Measurements from ENCODE around the gene NRXN3. TPM values are rescaled to one million over a fixed set of nuclear protein-coding genes. Genes with fewer than 3 reads are reported as not detected.

The NRXN3 gene
- total RNA-seq, 1 donor from 2014 or later, result 1.6 TPM

GRCh38 chr14:79325071-79325470 lies 1154.9 kb downstream of the NRXN3 start:
- Histone ChIP-seq H3K4me3 (ENCODE audit: low read depth, low read length) (no peak overlapping the region), H3K36me3 (ENCODE audit: control insufficient read depth, insufficient read depth, low read length) (no peaks in the 10 kb centered on the region), H3K27me3 (ENCODE audit: control insufficient read depth, insufficient read depth, low read length) (no peaks in the 10 kb centered on the region)
- TF ChIP-seq CTCF (IDR thresholded peaks at IDR 0.05; ENCODE audit: insufficient read depth, low read length, poor library complexity, severe bottlenecking), result no peak
- DNase-seq (ENCODE audit: low read depth), result no peak

- H3K4me3 ChIP-seq (ENCODE audit: low read depth, low read length), result no peak overlapping the region
- DNase-seq (ENCODE audit: low read depth), result no peak
- TF ChIP-seq CTCF (IDR thresholded peaks at IDR 0.05; ENCODE audit: insufficient read depth, low read length, poor library complexity, severe bottlenecking), result no peak
- no peaks in the 10 kb centered on the region for H3K27me3 ChIP-seq (ENCODE audit: control insufficient read depth, insufficient read depth, low read length)
- no peaks in the 10 kb centered on the region for H3K36me3 ChIP-seq (ENCODE audit: control insufficient read depth, insufficient read depth, low read length)
These were observed 1155.4 kb downstream of the NRXN3 start for GRCh38 chr14:79325557-79325956.

- Histone ChIP-seq H3K27me3 (ENCODE audit: control insufficient read depth, insufficient read depth, low read length) (no peaks in the 10 kb centered on the region), H3K36me3 (ENCODE audit: control insufficient read depth, insufficient read depth, low read length) (no peaks in the 10 kb centered on the region), H3K4me3 (ENCODE audit: low read depth, low read length) (no peak overlapping the region)
- no peak for DNase-seq (ENCODE audit: low read depth)
- no peak for TF ChIP-seq CTCF (IDR thresholded peaks at IDR 0.05; ENCODE audit: insufficient read depth, low read length, poor library complexity, severe bottlenecking)
These were observed 1158.7 kb downstream of the NRXN3 start for GRCh38 chr14:79328863-79329262.

GRCh38 chr14:79331830-79332229 lies 1161.7 kb downstream of the NRXN3 start:
- no peak overlapping the region for H3K4me3 ChIP-seq (ENCODE audit: low read depth, low read length)
- TF ChIP-seq CTCF (IDR thresholded peaks at IDR 0.05; ENCODE audit: insufficient read depth, low read length, poor library complexity, severe bottlenecking), result no peak
- H3K27me3 ChIP-seq (ENCODE audit: control insufficient read depth, insufficient read depth, low read length), result no peaks in the 10 kb centered on the region
- no peaks in the 10 kb centered on the region for H3K36me3 ChIP-seq (ENCODE audit: control insufficient read depth, insufficient read depth, low read length)
- DNase-seq (ENCODE audit: low read depth), result no peak

GRCh38 chr14:79332504-79333197 lies 1162.5 kb downstream of the NRXN3 start:
- DNase-seq (ENCODE audit: low read depth), result no peak

More at GRCh38 chr14:79332504-79333197, 1162.5 kb downstream of the NRXN3 start:
- TF ChIP-seq CTCF (IDR thresholded peaks at IDR 0.05; ENCODE audit: insufficient read depth, low read length, poor library complexity, severe bottlenecking), result no peak
- Histone ChIP-seq H3K36me3 (ENCODE audit: control insufficient read depth, insufficient read depth, low read length) (no peaks in the 10 kb centered on the region), H3K4me3 (ENCODE audit: low read depth, low read length) (no peak overlapping the region), H3K27me3 (ENCODE audit: control insufficient read depth, insufficient read depth, low read length) (no peaks in the 10 kb centered on the region)
